MM.1S (cell line): ENCODE measurements around the gene SIRT2.

ENCODE experiments used
- CTCF ChIP-seq: fragments of 300-600 bp; sonication (generic); IDR thresholded peaks from 2 replicates; pipeline ENCODE4 v1.5.1; 2016; ENCODE audit warnings: antibody characterized with exemption, low read length, mixed read lengths
- EZH2 ChIP-seq: fragments of 300-600 bp; sonication (generic); optimal IDR thresholded peaks from 2 replicates; pipeline ENCODE3; 2017; ENCODE audit warnings: low read depth, mild to moderate bottlenecking, antibody characterized with exemption, low read length, mixed read lengths

GRCh38 chr19:38841787-38842438 lies 57.5 kb downstream of the SIRT2 start:
- no peak for TF ChIP-seq CTCF
- TF ChIP-seq EZH2, result no peak
